Measurements from ENCODE around the gene NEK4.

GRCh38 chr3:52791928-52792327 is 21.2 kb upstream of the NEK4 start:
- no peak for TF ChIP-seq CTCF (IDR thresholded peaks at IDR 0.05)
- no peak for TF ChIP-seq EZH2 (IDR thresholded peaks at IDR 0.05; ENCODE audit: borderline replicate concordance, insufficient read depth, low read depth, low read length, poor library complexity, severe bottlenecking)

Measured in B cell (primary cell).